Measurements from ENCODE around the gene HLA-G.

DNA sequence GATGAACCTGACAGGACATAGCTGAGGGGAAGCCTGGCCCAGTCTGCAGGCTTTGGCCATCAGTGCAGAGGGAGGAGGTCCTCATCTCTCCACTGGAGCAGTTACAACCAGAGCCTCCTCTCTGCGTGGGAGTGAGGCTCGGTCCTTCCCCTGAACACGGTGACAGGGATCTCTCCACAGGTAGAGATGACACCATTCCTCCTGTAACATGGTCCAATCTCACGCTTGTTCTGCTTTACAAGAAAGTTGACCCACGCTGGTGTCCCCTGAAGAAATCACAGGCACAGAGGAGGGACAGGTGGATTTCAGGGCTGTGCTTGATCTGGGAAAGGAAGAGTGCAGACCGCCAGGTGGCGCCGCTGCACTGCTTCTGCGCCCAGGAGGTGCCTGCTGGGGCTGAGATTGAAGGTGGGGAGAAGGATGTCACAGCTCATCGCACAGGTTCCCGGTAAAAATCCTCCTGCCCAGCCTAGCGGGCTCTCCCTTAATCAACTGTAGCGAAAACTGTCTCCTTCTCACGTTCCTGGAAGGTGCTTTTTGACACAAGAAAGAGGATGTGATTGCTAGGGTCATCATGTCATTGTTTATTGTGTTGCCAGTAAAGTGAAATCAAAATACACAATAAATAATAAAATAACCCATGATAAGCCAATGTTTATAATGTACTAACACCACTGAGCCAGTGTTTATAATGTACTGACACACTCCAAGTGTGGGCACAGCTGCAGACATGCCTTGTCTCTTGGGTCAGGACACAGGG, 20.4 kb downstream of the HLA-G start:
- TF ChIP-seq, protein P1, sequence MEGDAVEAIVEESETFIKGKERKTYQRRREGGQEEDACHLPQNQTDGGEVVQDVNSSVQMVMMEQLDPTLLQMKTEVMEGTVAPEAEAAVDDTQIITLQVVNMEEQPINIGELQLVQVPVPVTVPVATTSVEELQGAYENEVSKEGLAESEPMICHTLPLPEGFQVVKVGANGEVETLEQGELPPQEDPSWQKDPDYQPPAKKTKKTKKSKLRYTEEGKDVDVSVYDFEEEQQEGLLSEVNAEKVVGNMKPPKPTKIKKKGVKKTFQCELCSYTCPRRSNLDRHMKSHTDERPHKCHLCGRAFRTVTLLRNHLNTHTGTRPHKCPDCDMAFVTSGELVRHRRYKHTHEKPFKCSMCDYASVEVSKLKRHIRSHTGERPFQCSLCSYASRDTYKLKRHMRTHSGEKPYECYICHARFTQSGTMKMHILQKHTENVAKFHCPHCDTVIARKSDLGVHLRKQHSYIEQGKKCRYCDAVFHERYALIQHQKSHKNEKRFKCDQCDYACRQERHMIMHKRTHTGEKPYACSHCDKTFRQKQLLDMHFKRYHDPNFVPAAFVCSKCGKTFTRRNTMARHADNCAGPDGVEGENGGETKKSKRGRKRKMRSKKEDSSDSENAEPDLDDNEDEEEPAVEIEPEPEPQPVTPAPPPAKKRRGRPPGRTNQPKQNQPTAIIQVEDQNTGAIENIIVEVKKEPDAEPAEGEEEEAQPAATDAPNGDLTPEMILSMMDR (IDR thresholded peaks at IDR 0.05): peak; percentile 82 to 98 (median 94)
- no peak for TF ChIP-seq POLR2A (IDR thresholded peaks at IDR 0.05)
